ENCODE results near the gene MUC5AC. TPM values are rescaled to one million over a fixed set of nuclear protein-coding genes. Genes with fewer than 3 reads are reported as not detected.

The MUC5AC gene
- total and polyA plus RNA-seq, 3 experiments from 2014 or later = not detected

- Histone ChIP-seq H3K27ac (ENCODE audit: low read depth, low read length) (no peak overlapping the region), H3K36me3 (ENCODE audit: insufficient read depth, low read length) (no peaks in the 10 kb centered on the region), H3K4me1 (ENCODE audit: insufficient read depth, low read length) (no peaks in the 10 kb centered on the region), H3K27me3 (ENCODE audit: insufficient read depth, low read length, poor library complexity, severe bottlenecking) (no peaks in the 10 kb centered on the region), H3K9me3 (ENCODE audit: low read length) (no peaks in the 10 kb centered on the region), H3K4me3 (ENCODE audit: low read length) (no peak overlapping the region)
- CTCF ChIA-PET = no interaction called here
- POLR2A ChIA-PET = no interaction called here
- peak in 1 of 5 donors; percentile 45 for DNase-seq
- no peaks in the 10 kb centered on the region for H3K36me3 Mint-ChIP-seq
- H3K4me3 Mint-ChIP-seq = no peak overlapping the region
- no peaks in the 10 kb centered on the region for H3K9me3 Mint-ChIP-seq
- no peaks in the 10 kb centered on the region for H3K27me3 Mint-ChIP-seq
- H3K4me1 Mint-ChIP-seq = no peaks in the 10 kb centered on the region
- H3K27ac Mint-ChIP-seq = no peak overlapping the region
Measured at GRCh38 chr11:1234054-1234720, 76.4 kb downstream of the MUC5AC start.

DNA sequence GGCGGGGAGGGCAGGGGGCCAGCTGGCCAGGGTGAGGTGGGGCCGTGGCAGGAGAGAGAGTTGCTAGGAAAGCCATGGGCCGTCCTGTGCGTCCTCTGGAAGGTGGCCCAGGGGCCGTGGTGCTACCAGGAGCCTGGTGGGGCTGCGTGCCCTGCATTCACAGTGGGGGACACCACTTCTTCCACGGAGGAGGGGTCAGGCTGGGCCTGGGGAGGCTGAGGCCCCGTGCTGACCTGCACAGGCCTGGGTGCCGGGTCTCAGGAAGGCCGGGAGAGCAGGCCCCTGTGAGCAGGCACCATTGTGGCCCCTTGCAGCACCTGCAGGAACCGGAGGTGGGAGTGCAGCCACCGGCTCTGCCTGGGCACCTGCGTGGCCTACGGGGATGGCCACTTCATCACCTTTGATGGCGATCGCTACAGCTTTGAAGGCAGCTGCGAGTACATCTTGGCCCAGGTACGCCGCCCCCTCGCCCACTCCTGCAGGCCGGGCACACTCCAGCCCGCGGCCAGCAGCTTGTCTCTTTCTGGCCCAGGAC lies 77.1 kb downstream of the MUC5AC start:
- Histone ChIP-seq H3K4me1 (ENCODE audit: insufficient read depth, low read length) (no peaks in the 10 kb centered on the region), H3K27ac (ENCODE audit: low read depth, low read length) (no peak overlapping the region), H3K4me3 (ENCODE audit: low read length) (no peak overlapping the region), H3K27me3 (ENCODE audit: insufficient read depth, low read length, poor library complexity, severe bottlenecking) (no peaks in the 10 kb centered on the region), H3K36me3 (ENCODE audit: insufficient read depth, low read length) (no peaks in the 10 kb centered on the region), H3K9me3 (ENCODE audit: low read length) (no peaks in the 10 kb centered on the region)
- H3K36me3 Mint-ChIP-seq = no peaks in the 10 kb centered on the region
- H3K4me3 Mint-ChIP-seq = no peak overlapping the region
- no peaks in the 10 kb centered on the region for H3K4me1 Mint-ChIP-seq
- ChIA-PET CTCF (no interaction called here), POLR2A (no interaction called here)
- H3K27ac Mint-ChIP-seq = no peak overlapping the region
- DNase-seq = peak in 1 of 5 donors; percentile 24
- H3K27me3 Mint-ChIP-seq = no peaks in the 10 kb centered on the region
- no peaks in the 10 kb centered on the region for H3K9me3 Mint-ChIP-seq

- H3K36me3 Mint-ChIP-seq = no peaks in the 10 kb centered on the region
- POLR2A ChIA-PET = no interaction called here
- Histone ChIP-seq H3K9me3 (ENCODE audit: low read length) (no peaks in the 10 kb centered on the region), H3K4me3 (ENCODE audit: low read length) (no peak overlapping the region), H3K4me1 (ENCODE audit: insufficient read depth, low read length) (no peaks in the 10 kb centered on the region), H3K36me3 (ENCODE audit: insufficient read depth, low read length) (no peaks in the 10 kb centered on the region), H3K27ac (ENCODE audit: low read depth, low read length) (no peak overlapping the region), H3K27me3 (ENCODE audit: insufficient read depth, low read length, poor library complexity, severe bottlenecking) (no peaks in the 10 kb centered on the region)
- peak in 1 of 5 donors; percentile 32 for DNase-seq
- CTCF ChIA-PET = no interaction called here
- no peak overlapping the region for H3K4me3 Mint-ChIP-seq
- no peak overlapping the region for H3K27ac Mint-ChIP-seq
- no peaks in the 10 kb centered on the region for H3K27me3 Mint-ChIP-seq
- H3K9me3 Mint-ChIP-seq = no peaks in the 10 kb centered on the region
- H3K4me1 Mint-ChIP-seq = no peaks in the 10 kb centered on the region
Measured at GRCh38 chr11:1235306-1235900, 77.7 kb downstream of the MUC5AC start.

DNA sequence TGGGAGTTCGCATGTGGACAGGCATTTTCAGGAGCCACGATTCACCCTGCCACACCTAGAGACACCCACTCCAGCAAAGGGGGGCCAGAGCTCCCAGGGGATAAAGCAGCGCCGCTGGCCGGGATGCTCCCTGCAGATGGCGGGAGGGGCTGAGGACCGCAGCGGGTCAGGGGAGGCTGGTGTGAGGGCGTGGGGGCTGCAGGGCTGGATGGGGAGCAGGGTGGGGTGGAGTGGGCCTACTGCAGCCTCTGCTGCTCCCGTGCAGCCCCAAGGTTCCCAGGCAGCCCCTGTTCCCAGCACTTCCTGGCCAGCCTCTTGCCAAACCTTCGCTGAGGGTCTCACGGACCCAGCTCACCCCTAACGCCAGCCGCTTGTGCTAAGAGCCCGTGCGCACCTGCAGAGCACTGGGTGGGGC lies 78.2 kb downstream of the MUC5AC start:
- Histone ChIP-seq H3K9me3 (ENCODE audit: low read length) (no peaks in the 10 kb centered on the region), H3K4me1 (ENCODE audit: insufficient read depth, low read length) (no peaks in the 10 kb centered on the region), H3K27me3 (ENCODE audit: insufficient read depth, low read length, poor library complexity, severe bottlenecking) (no peaks in the 10 kb centered on the region), H3K36me3 (ENCODE audit: insufficient read depth, low read length) (no peaks in the 10 kb centered on the region), H3K4me3 (ENCODE audit: low read length) (no peak overlapping the region), H3K27ac (ENCODE audit: low read depth, low read length) (no peak overlapping the region)
- no peaks in the 10 kb centered on the region for H3K9me3 Mint-ChIP-seq
- no peak overlapping the region for H3K4me3 Mint-ChIP-seq
- DNase-seq = peak in 1 of 5 donors; percentile 16
- H3K4me1 Mint-ChIP-seq = no peaks in the 10 kb centered on the region
- POLR2A ChIA-PET = no interaction called here
- H3K27me3 Mint-ChIP-seq = no peaks in the 10 kb centered on the region
- no peaks in the 10 kb centered on the region for H3K36me3 Mint-ChIP-seq
- CTCF ChIA-PET = no interaction called here
- H3K27ac Mint-ChIP-seq = no peak overlapping the region

DNA sequence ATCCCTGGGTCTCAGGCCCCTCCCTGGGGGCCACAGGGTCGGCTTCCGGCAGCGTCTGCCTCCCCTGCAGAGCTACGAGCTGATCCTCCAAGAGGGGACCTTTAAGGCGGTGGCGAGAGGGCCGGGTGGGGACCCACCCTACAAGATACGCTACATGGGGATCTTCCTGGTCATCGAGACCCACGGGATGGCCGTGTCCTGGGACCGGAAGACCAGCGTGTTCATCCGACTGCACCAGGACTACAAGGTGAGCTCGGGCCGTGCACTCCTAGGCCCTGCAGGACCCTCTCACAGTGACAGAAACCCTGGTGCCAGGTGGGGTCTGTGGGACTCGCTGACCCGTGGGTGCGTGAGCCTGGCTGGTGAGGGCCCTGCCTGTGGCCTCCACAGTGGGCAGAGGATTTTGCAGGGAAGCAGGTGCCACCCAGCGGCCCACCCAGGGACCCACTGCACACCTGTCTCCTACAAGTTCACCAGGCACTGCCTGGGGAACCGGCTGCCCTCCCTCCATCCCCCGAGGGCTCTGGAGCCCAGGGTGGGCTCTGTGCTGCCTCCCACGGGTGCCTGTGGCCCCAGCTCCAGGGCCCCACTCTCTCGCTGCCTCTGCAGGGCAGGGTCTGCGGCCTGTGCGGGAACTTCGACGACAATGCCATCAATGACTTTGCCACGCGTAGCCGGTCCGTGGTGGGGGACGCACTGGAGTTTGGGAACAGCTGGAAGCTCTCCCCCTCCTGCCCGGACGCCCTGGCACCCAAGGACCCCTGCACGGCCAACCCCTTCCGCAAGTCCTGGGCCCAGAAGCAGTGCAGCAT lies 78.8 kb downstream of the MUC5AC start:
- Histone ChIP-seq H3K9me3 (ENCODE audit: low read length) (no peaks in the 10 kb centered on the region), H3K36me3 (ENCODE audit: insufficient read depth, low read length) (no peaks in the 10 kb centered on the region), H3K4me3 (ENCODE audit: low read length) (no peak overlapping the region), H3K4me1 (ENCODE audit: insufficient read depth, low read length) (no peaks in the 10 kb centered on the region), H3K27me3 (ENCODE audit: insufficient read depth, low read length, poor library complexity, severe bottlenecking) (no peaks in the 10 kb centered on the region), H3K27ac (ENCODE audit: low read depth, low read length) (no peak overlapping the region)
- no peaks in the 10 kb centered on the region for H3K27me3 Mint-ChIP-seq
- ChIA-PET POLR2A (no interaction called here), CTCF (no interaction called here)
- no peak overlapping the region for H3K27ac Mint-ChIP-seq
- H3K4me1 Mint-ChIP-seq = no peaks in the 10 kb centered on the region
- peak overlapping the region in 1 of 7 donors; percentile 41 for H3K4me3 Mint-ChIP-seq
- no peaks in the 10 kb centered on the region for H3K9me3 Mint-ChIP-seq
- DNase-seq = peak in 1 of 5 donors; percentile 39
- H3K36me3 Mint-ChIP-seq = no peaks in the 10 kb centered on the region

- CTCF ChIA-PET = no interaction called here
- no peaks in the 10 kb centered on the region for H3K36me3 ChIP-seq (ENCODE audit: insufficient read depth, low read length)
- DNase-seq = no peak
- no peaks in the 10 kb centered on the region for H3K36me3 Mint-ChIP-seq
- no peaks in the 10 kb centered on the region for H3K4me1 ChIP-seq (ENCODE audit: insufficient read depth, low read length)
- H3K27ac Mint-ChIP-seq = no peak overlapping the region
- no peaks in the 10 kb centered on the region for H3K27me3 ChIP-seq (ENCODE audit: insufficient read depth, low read length, poor library complexity, severe bottlenecking)
- POLR2A ChIA-PET = no interaction called here
- H3K4me1 Mint-ChIP-seq = no peaks in the 10 kb centered on the region
- H3K4me3 Mint-ChIP-seq = no peak overlapping the region
- H3K27me3 Mint-ChIP-seq = no peaks in the 10 kb centered on the region
- H3K9me3 Mint-ChIP-seq = no peaks in the 10 kb centered on the region
- H3K9me3 ChIP-seq (ENCODE audit: low read length) = no peaks in the 10 kb centered on the region
- no peak overlapping the region for H3K27ac ChIP-seq (ENCODE audit: low read depth, low read length)
- no peak overlapping the region for H3K4me3 ChIP-seq (ENCODE audit: low read length)
Measured at GRCh38 chr11:1237128-1237580, 79.4 kb downstream of the MUC5AC start.

- CTCF ChIA-PET = no interaction called here
- H3K27me3 Mint-ChIP-seq = no peaks in the 10 kb centered on the region
- no peak for DNase-seq
- Histone ChIP-seq H3K27me3 (ENCODE audit: insufficient read depth, low read length, poor library complexity, severe bottlenecking) (no peaks in the 10 kb centered on the region), H3K9me3 (ENCODE audit: low read length) (no peaks in the 10 kb centered on the region), H3K4me1 (ENCODE audit: insufficient read depth, low read length) (no peaks in the 10 kb centered on the region), H3K4me3 (ENCODE audit: low read length) (no peak overlapping the region), H3K27ac (ENCODE audit: low read depth, low read length) (no peak overlapping the region), H3K36me3 (ENCODE audit: insufficient read depth, low read length) (no peaks in the 10 kb centered on the region)
- H3K36me3 Mint-ChIP-seq = no peaks in the 10 kb centered on the region
- POLR2A ChIA-PET = no interaction called here
- no peak overlapping the region for H3K27ac Mint-ChIP-seq
- no peaks in the 10 kb centered on the region for H3K9me3 Mint-ChIP-seq
- no peaks in the 10 kb centered on the region for H3K4me1 Mint-ChIP-seq
- no peak overlapping the region for H3K4me3 Mint-ChIP-seq
Measured at GRCh38 chr11:1237851-1238250, 80.1 kb downstream of the MUC5AC start.

All from CD8-positive, alpha-beta memory T cell (primary cell).